Activated CD4-positive, alpha-beta T cell treated with anti-CD3 and anti-CD28 coated beads for 24 hours (primary cell): ENCODE results near the gene CCDC17.

Source experiments
- DNase-seq, 2 donors: peaks; one replicate each; pipeline ENCODE4 v3.0.0-alpha.2; 2020; ENCODE audit warnings: low read depth in 2 of 2

The CCDC17 gene

GRCh38 chr1:45623972-45624371 lies at the start of gene CCDC17:
Gene CCDC17, minus strand, starts transcription at chr1:45624054. Its CDS starts 145 bp downstream, at chr1:45623909.
- DNase-seq, result no peak

DNA sequence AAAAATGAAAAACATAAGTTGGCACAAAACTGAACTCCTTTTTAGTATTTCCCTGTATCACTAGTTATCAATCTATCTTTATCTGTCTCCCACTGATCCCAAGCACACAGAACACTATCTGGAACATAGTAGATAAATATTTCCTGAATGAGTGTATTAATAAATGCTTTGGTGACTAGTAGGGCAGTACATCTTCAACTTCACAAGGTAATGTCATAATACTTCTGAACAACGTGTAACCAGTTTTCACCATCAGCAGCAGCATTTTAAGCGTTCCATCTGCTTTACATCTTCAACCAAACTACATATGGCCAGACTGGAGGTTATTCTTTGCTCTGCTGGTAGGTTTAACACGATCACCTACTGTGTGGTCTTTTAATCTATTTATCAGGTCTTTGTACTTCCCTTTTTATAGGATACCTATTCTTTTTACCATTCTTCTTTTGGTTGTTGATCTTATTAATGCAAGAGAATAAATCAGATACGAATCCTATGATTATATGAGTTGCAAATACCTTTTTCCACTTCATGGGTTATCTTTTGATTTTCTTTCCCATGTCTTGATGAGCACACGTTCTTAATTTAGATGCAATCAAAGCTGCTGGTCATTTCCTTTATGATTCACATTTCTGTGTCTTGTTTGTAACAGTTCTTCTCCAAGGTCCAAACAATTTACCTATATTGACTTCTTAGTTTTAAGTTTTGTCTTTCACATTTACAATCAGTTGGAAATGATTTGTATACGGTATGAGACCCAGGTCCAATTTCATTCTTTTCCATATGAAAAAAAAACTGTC lies 46.2 kb upstream of the CCDC17 start:
- DNase-seq, result no peak

DNA sequence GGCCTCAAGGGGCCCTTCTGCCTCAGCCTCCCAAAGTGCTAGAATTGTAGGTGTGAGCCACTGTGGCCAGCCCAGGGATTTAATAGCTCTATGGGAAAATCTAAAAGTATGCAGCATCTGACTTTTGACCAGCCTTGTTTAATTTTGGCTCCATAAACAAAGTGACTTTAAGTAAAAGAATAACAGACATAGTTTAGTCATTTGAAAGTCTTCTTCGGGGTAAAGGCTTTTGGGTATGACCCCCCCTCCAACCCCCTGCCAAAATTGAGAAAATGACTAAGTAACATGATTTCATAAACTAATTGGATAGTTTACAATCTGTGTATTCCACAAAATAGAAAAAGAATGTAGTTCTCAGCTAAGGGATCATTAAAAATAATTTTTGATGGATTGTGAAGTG lies 45.5 kb upstream of the CCDC17 start:
- no peak for DNase-seq

GRCh38 chr1:45668526-45668925 lies 44.7 kb upstream of the CCDC17 start:
- DNase-seq, result no peak

DNA sequence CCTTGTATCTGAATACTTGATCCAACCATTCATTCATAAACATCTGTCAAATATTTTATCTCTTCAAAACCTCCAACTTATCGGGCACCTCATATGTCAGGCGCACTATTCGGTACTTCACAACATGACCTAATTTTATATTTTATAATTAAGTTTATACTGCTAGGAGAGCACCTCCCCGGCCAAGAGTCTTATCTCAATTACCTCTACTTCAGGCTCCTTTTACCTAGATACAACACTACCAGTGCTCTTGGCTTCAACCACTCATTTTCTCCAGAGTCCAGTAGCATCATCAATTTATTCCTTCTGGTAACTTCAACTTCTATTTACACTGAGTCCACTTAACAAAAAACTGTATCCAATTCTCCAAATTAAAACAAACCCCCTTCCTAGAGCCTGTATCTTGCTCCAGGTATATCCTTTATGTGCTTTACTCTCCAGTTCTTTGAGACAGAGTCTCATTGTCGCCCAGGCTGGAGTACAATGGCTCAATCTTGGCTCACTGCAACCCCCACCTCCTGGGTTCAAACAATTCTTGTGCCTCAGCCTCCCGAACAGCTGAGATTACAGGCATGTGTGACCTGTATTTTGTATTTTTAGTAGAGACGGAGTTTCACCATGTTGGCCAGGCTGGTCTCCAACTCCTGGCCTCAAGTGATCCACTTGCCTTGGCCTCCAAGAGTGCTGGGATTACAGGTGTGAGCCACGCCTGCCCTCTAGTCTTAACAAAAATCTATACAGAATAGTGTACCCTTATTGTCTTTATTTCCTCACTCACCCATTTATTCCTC lies 43.7 kb upstream of the CCDC17 start:
- no peak for DNase-seq

DNA sequence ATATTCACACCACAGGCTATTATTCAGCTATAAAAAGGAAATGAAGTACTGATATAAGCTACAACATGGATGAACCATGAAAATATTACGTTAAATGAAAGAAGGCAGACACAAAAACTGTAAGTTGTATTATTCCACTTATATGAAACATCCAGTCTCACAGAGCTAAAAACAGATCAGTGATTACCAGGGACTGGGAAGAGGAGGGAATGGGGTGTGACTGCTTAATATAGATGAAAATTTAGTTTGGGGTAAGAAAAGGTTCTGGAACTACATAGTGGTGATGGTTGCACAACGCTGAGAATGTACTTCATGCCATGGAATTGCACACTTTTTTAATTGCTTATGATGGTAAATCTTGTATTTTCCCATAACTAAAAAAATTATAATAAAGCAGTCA lies 43.0 kb upstream of the CCDC17 start:
- DNase-seq, result no peak

DNA sequence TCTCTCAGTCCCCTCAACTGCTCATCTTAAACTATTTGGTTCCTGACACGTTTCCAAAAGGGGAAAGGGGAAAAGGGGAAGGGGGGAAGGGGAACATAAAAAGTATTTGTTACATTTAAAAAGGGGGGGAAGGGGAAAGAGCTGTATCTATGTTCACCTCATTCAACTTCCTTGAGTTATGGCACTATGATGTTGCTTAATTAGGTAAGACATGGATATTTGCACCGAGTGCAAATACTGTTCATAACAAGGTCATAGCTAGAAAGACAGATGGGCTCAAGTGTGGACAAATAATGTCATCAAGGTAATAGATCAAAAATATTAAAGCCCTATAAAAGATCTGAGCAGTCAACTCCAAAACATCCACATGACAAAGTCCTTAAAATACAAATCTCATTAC lies 36.5 kb upstream of the CCDC17 start:
- no peak for DNase-seq

DNA sequence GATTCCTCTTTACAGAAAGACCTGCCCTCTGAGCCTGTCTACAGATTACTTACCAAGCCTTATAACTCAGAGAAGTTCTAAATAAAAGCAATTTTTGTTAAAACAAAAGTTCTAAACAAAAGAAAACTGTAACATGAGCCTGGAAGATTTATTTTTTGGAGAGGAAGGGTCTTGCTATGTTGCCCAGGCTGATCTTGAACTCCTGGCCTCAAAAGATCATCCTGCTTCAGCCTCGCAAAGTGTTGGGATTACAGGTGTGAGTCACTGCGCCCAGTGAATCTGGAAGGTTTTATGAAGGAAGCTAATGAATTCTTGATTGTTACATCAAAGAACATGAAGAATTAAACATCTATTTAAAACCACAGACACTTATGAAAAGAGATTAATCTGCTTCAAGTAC lies 35.4 kb upstream of the CCDC17 start:
- no peak for DNase-seq

- DNase-seq, result no peak
These were observed 34.3 kb upstream of the CCDC17 start for GRCh38 chr1:45658171-45658570.

GRCh38 chr1:45656573-45657226 lies 32.8 kb upstream of the CCDC17 start:
- no peak for DNase-seq

DNA sequence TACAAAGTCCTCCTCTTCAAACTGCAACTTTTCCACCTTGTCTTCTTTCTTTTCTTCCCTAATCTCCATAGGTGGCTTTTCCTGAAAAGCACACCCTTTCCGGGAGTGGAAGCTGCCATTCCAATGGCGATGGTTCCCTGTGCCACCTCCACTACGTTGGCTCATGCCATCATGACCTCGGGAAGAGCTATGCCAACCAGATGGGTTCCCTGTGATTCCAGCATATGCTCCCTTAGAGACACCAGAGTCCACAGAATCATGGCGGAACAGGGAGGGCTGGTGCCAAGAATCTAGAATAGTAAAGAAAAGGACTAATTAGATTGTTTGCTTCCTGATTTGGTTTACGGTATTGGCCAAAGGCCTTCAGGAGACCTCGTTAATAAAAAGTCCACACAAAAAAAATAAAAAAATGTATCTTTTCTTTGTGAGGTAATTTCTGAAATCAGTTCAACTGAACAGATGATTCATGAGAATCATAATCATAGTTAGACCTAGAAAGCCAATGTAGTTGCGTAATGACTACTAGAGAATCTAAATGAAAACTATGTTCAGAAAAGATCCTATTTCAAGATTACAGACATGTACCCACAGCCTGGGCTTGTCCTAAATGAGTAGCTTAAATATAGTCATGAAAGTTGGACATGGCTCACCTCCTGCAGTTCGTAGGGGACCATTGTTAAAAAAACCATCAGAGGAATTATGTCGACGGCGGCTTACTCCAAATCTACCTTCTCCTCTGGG lies 30.9 kb upstream of the CCDC17 start:
- DNase-seq, result no peak

DNA sequence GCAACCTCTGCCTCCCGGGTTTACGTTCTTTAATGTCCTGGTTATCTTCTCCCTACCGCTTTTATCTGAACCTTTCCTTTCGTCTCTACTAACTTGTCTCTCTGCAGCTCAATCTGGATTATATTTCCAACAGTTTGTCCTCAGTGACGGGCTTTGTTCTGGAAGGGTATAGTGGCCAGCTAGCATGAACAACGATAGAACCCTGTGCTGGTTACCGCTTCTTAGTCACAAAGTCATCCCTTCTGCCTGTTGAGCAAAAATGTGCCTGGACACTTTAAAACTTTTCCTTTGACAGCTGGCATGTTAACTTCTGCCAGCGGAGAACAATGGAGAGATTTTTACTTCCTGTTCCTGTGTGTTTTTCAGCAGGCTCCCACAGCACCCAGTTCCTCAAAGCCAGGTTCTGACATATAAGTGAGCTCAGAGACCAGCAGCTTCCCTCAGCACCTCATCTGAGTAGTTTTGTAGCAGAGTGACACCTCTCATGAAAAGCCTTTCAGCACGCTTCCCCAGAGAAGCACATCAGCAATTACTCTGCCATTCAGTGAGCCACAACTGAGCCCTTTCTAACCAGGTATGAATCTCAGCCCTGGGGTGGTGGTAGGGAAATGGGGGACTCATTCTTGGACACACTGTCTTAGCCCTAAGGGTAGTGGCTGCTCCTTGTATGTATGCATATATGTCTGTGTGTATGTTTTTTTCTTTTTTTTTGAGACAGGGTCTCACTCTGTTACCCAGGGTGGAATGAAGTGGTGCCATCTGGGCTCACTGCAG lies 23.6 kb upstream of the CCDC17 start:
- no peak for DNase-seq

DNA sequence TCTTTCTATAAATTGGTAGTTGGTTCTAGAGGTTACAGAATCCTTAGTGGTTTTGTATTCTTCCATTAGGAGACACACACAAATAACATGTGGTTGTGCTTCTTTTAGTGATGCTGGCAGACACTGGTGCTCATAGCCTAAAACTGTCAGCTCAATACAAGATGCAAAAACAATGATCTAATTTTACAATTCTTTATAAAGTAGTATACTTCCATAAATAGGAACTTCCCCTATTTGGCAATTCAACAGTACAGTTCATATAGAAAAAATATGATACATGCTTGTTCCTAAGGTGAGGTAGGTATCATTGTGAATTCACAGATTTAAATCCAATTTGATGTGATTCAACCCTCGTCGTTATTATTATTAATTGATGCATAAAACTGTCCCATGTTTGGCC lies 20.8 kb upstream of the CCDC17 start:
- DNase-seq, result no peak

GRCh38 chr1:45643978-45644377 lies 20.1 kb upstream of the CCDC17 start:
- no peak for DNase-seq

GRCh38 chr1:45643321-45643720 lies 19.5 kb upstream of the CCDC17 start:
- DNase-seq, result no peak

DNA sequence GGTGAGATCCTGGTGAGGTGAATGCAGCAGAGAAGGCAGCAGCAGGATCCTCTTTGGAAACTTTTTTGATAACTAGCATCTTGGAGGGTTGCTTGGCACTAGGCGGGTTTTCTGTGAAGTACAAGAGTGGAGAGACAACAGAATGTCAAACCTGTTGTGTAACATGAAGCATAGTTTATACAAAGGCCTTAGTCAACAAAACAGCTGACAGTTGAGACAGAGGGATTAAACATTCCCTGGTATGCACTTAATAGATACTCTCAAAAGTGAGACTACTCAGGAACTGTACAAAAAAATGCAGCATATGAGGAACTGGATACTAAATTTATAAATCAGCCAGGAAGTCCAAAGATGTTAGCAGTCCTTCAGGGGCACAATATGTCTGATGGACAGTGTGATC lies 16.4 kb upstream of the CCDC17 start:
- no peak for DNase-seq

- no peak for DNase-seq
These were observed 11.4 kb upstream of the CCDC17 start for GRCh38 chr1:45635211-45635610.

- no peak for DNase-seq
These were observed 6.6 kb upstream of the CCDC17 start for GRCh38 chr1:45630429-45630828.

DNA sequence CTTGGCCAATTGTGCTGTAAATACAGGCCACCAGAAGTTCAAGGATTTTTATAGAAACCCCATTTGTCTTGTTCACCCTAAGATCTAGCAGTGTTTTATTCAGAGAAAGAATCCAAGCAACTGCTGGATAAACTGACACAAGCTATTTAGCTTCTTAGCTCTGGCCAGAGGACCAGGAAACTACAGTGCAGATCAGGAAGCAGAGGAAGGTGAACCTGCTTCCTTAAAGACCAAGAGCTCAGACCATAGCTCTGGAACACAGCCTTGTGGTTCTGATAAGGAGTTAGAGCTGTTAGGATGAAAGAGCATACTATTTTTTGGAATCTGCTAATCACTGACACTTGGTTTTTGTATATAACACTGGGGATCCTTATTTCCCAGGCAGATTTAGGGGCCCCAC lies 5.2 kb upstream of the CCDC17 start:
- DNase-seq, result no peak

DNA sequence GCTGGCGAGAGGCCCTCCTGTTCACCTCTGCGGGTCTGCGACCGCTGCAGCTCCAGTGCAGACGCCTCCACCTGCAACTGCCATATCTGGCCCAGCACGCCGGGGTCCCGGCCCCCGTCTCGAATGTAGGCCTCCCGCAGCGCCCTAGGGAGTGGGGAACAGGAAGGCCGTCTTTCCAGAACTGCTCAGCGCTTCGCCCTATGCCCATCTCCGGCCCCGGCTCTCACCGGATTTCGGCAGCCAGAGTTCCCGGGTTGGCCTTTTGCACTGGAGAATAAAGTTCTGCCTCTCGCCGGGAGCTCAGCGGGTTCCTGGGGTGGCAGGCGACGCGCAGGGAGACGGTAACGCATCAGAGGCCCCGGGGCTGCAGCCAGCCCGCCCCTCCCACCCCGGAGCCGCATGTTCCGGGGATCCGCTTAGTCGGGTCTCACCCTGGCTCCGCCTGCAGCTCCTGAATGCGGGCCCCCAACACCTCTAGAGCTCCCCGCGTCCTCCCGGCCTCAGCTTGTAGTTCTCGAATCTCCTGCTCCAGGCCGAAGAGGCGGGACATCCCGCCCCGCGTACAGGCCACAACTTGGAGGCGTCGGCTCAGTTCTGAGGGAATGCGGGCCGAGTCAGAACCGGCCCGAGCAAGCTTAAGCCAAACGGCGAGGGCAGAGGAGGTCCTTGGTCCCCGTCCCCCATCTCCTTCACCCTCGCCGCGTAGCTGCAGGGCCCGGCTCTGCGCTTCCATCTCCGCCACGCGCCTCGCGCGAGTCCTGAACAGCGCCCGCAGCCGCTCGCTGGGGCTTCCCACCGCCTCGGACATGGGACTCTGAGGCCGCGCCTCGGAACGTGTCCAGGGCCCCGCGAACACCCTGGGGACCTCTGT lies 1.1 kb downstream of the CCDC17 start:
- DNase-seq, result no peak
